GM21526 (cell line): Measurements from ENCODE around the gene BTK.

Experiments
- ATAC-seq: cut with Tn5 transposase; IDR thresholded peaks from one replicate; pipeline ENCODE4 v1.9.1; 2021; ENCODE audit warnings: moderate library complexity; ENCODE audit not compliant: unreplicated experiment, low FRiP score

BTK gene

DNA sequence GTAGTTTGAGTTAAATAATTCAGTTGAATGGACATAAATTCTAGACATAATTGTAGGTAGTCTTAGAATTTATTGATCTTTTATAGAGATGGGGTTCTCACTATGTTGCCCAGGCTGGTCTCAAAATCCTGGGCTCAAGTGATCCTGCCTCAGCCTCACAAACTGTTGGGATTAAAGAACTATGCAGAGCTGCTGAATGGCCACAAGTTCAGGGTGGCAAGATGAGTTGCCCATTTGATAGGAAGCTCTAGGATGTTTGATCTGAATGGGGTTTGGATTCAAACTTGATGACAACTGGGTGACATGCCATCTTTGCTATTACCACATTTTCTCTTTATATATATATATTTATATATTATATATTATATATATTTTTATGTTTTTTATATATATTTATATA, 8.4 kb upstream of the BTK start:
- no peak for ATAC-seq

DNA sequence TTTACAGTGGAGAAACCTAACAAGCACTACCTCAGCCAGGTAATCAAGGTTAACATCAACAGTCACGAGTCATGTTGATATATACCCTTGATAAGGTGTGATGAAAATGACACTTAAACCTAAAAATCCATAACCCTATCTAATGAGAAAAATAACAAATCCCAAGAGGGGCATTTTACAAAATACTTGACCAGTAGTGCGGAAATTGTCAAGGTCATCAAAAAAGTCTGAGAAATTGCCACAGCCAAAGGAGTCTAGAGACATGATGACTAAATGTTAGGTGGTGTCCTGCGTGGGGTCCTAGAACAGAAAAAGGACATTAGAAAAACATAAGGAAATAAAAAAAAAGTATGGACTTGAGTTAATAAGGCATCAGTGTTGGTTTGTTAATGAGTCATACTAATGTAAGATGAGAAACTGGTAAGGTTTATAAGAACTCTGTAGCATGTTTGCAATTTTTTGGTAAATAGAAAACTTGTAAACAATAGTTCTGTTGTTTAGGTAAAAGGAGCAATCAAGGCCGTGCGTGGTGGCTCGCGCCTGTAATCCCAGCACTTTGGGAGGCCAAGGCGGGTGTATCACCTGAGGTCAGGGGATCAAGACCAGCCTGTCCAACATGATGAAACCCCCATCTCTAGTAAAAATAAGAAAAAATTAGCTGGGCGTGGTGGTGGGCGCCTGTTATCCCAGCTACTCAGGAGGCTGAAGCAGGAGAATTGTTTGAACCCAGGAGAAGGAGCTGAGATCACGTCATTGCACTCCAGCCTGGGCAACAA, 7.7 kb upstream of the BTK start:
- ATAC-seq = no peak

DNA sequence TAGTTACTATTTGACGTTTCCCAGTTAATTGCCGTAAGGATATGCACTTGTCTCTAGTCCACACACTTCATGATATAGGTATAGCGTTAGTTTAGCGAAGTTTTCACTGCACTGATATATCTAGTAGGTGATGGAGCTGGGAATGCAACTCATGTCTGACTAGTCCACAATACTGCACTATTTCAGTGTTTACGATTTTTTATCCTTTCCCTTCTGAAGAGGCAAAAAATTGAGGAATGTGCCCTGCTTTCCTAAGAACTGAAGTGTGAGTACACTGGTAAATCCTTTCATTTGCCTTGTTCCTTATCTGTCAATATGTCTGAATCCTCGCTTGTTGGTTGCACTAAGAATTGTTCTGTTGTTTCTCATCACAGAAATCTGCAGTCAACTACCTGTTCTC, 5.8 kb upstream of the BTK start:
- ATAC-seq = no peak

DNA sequence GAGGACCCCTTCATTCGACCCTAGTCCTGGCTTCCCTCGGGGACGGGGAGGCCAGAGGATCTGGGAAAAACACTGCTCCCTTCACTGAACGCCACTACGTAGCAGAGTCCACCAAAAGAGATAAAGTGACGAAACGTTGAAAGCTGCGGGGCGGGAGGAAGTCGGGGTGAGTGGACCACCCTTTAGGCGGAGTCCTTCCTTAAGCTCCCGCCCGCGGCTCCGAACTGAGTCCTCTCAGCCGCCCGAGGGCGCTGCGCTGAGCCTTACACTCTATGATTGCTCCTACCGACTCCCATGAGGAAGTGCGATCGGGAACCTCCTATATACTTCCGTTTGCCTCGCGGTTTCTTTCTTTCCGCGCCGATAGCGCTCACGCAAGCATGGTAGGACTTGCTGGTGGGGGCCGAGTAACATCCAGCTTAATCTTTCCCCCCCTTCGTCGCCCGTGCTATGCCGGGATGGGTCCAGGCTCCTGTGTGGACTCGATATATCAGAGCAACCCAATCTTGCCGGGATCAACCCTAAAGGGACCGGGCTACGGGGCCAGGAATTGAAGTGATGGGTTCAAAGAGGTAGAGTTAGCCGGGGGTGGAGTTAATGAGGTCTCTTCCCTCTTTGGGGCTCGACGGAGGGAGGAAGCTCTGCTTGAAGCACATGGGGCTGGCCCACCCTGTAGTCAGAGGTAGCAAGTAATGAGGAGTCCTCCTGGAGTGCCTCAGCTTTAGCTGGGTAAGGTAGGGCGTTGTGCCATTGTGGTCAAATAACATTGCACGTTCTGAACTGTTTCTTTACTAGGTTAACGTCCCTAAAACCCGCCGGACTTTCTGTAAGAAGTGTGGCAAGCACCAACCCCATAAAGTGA, 4.9 kb upstream of the BTK start, which contains the start of gene RPL36A:
Gene RPL36A, plus strand, starts transcription at position 348 of the 862 bp plus-strand sequence. Its CDS starts 33 bp downstream, at position 381.
- ATAC-seq = peak; percentile 80

DNA sequence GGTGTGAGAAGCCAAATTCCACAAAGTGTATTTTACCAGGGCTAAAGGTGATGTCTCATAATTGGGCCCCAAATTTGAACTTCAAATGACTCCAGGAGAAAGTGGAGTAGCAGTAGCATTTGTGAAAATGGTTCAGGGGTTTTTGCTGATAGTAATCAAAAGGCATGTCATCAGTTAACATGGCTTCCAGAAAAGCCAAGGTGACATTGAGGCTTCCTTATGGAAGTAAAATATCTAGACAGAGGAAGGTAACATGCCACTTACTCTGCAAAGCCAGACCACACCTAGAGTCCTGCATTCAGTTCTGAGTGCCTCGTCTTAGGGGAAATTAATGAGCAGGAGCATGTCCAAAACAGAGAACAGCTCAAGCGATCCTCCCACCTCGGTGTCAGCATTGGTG, 2.6 kb upstream of the BTK start:
- no peak for ATAC-seq

GRCh38 chrX:101386542-101386885, 523 bp upstream of the BTK start:
- no peak for ATAC-seq

DNA sequence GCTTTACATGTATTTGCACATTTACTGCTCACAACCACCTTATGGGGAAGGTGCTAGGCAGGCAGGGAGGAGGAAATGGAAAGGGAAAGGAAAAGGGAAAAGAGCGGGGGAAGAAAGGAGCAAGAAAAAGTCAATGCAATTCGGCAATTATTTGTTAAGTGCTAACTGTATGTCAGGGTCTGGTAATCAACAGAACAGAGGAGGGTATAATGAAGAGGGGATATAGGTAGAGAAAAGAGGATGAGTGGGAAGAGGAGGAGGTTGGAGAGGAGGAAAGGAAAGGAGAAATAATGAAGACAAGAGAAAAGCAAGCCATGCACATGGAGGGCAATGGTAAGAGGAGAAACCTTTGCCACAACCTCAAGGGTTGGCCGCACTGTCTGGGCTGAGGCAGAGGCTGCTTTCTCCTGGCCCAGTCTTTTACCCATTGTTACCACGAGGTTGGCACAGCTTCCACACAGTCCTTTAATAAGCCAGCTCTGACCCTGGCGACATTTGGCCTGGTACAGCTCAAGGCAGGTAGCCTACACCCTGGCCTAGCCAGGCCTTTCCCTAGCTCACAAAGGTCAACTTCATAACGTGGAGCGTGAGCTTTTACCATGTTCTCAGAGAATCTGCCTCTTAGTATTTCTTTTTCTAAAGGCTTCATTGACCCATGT, 836 bp downstream of the BTK start:
- ATAC-seq = no peak

GRCh38 chrX:101383679-101384205, 2.2 kb downstream of the BTK start:
- ATAC-seq = peak; percentile 78

DNA sequence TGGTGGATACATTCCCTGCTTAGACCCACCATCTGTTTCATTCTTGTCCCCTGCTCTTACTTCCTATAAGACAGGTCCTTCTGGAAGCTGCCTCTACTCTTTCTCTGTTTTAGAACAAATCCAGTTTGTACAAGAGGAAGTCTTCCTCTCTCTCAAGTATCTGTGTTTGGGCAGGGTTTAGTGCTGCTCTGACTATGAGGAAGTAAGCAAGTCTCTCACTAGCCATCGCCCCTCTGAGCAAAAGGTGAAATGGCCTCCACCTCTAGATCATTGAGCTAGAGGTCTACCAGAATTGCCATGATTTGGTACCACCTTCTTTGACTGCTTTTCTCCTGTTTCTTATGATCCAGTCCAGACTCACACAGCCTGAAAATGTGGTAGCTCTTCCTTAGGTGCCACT, 8.4 kb downstream of the BTK start:
- ATAC-seq = no peak

DNA sequence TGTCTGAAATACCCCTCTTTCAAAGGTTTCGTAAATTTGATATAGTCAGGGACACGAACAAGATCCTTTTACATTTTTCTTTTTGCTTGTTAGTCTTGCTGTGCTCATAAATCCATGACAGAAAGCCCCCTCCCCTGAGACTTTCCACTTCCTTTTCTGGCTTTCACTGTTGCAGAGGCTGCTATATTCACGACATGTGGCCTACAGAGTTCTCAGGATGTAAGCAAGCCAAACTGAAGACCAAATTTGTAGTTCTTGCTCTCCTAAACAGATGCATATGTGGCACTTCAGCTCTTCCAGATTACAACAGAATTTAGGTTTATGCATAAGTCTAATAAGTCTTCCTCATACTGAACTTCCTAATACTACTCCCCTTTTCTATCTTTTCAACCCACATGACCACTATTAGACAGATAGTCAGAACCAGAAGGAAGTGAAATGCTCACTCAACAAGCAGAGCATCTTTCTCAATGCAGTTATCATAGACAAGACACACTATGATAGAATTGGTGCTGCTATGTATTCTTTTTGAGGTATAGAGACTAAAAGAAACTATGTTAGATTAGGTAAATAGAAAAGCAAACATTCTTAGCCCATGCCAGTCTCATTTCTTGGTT, 15.0 kb downstream of the BTK start:
- peak; percentile 81 for ATAC-seq

DNA sequence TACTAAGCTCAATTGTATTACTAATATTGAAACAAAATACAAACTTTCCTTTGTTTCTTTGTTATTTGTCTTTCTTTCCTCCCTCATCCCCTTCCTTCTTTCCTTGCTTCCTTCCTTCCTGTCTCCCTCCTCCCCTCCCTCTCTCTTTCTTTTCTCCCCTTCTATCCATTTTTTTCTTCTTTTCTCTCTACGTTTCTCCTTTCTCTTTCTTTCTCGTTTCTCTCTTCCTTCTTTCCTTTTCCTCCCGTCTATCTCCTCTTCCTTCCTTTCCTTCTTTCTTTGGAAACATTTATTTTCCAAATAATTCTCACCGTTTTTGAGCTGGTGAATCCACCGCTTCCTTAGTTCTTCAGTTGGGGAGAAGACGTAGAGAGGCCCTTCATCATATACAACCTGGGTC, 16.3 kb downstream of the BTK start:
- ATAC-seq = no peak

- ATAC-seq = no peak
Measured at GRCh38 chrX:101368800-101369199, 17.2 kb downstream of the BTK start.

DNA sequence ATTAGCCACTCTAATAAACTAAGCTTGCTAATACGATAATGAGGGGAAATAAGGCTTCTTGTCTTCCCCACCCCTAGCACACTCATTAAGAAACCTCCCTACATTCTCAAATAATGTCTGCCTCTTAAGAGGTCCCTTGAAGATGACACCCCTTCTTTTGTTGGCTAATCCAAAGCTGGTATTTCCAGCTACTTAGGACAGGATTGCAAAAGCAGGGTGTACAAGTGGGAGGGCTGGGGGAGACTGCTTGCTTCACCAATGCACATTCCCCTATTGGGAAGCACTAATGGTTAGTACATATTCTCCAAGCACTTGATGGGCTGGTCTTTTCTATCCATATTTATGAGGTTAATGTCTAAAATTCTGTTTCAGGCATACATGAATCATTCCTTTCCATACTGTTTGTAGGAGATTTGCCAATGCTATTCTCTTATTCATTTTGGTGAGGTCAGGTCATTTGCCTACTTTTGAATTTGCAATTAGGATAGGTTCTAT, 20.6 kb downstream of the BTK start:
- ATAC-seq = no peak

GRCh38 chrX:101362757-101363156, 23.2 kb downstream of the BTK start:
- no peak for ATAC-seq

DNA sequence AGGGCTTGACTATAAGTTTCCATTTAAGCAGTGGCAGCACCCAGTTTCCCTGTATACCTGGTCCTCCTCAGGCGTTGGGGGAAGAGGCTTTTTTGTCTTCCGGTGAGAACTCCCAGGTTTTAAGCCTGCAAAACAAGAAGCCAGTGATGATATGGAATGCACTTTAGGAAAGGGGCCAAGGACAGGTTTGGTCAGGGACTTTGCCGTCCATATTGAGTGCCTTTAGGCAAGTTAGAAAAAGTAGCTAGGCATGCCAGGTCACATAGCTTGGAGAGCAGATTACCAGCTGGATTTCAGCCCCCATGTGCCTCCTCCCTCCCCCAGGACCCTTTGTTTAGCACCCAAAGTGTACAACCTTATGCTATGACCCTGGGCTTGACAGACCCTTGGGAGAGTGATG, 23.9 kb downstream of the BTK start:
- ATAC-seq = no peak

DNA sequence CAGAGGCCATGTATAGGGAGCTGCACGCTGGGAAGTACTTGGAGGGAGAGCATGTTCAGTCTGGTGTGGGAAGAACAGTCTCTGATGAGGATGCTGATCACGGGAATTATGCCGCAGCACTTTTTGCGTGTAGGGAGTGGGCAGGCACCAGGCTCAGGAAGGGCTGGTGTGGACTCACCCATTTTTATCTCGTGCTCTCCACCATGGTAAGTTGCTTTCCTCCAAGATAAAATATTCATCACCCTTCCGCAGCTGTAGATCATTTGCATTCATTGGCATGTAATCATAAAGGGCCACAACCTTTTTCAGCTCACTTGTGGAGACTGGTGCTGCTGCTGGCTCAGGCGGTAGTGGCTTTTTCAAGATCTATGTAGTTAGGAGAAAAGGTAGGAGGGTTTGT, 25.6 kb downstream of the BTK start:
- no peak for ATAC-seq

- ATAC-seq = no peak
Measured at GRCh38 chrX:101359966-101360365, 26.0 kb downstream of the BTK start.

DNA sequence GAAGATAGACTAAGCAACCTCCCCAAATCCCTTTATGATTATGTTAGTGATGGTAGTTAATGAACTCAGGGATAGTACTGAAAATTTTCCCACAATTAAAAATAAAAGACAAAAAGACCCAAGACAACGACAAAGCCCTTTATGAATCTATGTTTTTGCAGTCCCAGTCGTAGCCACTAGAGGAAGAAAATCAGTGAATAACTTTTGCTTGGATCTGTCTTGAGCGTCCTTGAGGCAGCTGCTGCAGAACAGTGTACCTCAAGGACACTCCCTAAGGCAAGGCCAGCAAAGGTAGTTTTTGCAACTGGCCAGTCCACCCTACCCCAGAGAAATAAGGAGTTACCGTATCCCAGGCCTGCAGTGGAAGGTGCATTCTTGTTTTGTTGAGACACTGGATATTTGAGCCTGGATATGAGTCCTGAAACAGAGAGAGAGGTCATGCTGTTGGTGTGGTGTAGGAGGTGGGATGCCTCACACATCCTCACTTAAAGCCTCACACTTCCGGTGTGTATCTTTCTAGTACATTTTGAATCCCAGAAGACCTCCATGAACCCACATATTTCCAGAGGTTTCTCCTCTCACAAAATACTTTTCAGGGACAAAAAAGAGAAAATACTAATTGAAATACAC, 28.7 kb downstream of the BTK start:
- ATAC-seq = no peak

DNA sequence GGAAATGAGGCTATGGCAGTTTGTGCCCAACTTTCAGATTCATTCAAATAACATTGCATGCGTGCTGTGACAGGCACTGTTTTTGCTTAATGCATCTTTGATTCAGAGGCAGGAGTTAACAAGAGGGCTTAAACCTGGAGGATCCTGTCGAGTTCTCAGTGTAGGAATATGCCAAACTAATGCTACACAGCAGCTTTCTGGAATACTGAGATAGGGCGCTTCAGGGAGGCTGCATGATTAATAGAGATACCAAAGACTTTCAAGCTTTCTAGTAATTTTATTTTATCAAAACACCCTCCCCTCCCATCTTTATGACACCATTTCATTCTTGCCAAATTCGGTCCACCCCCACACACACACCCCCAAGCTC, 36.8 kb downstream of the BTK start:
- ATAC-seq = no peak
